ENCODE results near the gene ZNF778. TPM values are rescaled to one million over a fixed set of nuclear protein-coding genes. Genes with fewer than 3 reads are reported as not detected.

ZNF778 gene
- total and polyA plus RNA-seq, 12 donors: 1.9 to 20.5 (median 8.4) TPM

GRCh38 chr16:89230255-89230654 is 12.8 kb downstream of the ZNF778 start:
- DNase-seq: no peak
- Histone ChIP-seq H3K36me3 (replicated peaks in 1 of 2) (peaks cover 0 to 47% of the 10 kb centered on the region in 2 donors), H3K4me1 (replicated peaks in 1 of 2) (no peaks in the 10 kb centered on the region), H3K4me3 (no peak overlapping the region), H3K9me3 (replicated peaks in 1 of 3) (no peaks in the 10 kb centered on the region), H3K27ac (no peak overlapping the region), H3K27me3 (no peaks in the 10 kb centered on the region)
- WGBS, 4 donors: 92 to 100% (median 94%) methylated on average over 5 to 14 of the region's 14 CpGs
- no peak for TF ChIP-seq POLR2A (IDR thresholded peaks at IDR 0.05)
- TF ChIP-seq, protein P1, sequence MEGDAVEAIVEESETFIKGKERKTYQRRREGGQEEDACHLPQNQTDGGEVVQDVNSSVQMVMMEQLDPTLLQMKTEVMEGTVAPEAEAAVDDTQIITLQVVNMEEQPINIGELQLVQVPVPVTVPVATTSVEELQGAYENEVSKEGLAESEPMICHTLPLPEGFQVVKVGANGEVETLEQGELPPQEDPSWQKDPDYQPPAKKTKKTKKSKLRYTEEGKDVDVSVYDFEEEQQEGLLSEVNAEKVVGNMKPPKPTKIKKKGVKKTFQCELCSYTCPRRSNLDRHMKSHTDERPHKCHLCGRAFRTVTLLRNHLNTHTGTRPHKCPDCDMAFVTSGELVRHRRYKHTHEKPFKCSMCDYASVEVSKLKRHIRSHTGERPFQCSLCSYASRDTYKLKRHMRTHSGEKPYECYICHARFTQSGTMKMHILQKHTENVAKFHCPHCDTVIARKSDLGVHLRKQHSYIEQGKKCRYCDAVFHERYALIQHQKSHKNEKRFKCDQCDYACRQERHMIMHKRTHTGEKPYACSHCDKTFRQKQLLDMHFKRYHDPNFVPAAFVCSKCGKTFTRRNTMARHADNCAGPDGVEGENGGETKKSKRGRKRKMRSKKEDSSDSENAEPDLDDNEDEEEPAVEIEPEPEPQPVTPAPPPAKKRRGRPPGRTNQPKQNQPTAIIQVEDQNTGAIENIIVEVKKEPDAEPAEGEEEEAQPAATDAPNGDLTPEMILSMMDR (IDR thresholded peaks at IDR 0.05): no peak
- intact Hi-C loops (cut with DNase I): loop anchor here in 1 of 2 donors (10.0 kb wide), 1 partner anchor 415 kb away; no protein-coding TSS in a partner anchor

GRCh38 chr16:89232107-89232506 is 14.6 kb downstream of the ZNF778 start:
- Histone ChIP-seq H3K4me3 (no peak overlapping the region), H3K4me1 (replicated peaks in 1 of 2) (no peaks in the 10 kb centered on the region), H3K9me3 (replicated peaks in 1 of 3) (no peaks in the 10 kb centered on the region), H3K27me3 (no peaks in the 10 kb centered on the region), H3K27ac (no peak overlapping the region), H3K36me3 (replicated peaks in 1 of 2) (peaks cover 0 to 29% of the 10 kb centered on the region in 2 donors)
- intact Hi-C loops (cut with DNase I): loop anchor here in 1 of 2 donors (10.0 kb wide), 1 partner anchor 413 kb away; no protein-coding TSS in a partner anchor
- WGBS, 4 donors: 20 to 51% (median 25%) methylated on average over 2 of the region's 2 CpGs
- no peak for TF ChIP-seq POLR2A (IDR thresholded peaks at IDR 0.05)
- TF ChIP-seq, protein P1 (IDR thresholded peaks at IDR 0.05): no peak
- DNase-seq: peak in 3 of 7 donors; percentile 25 to 51 (median 42)

DNA sequence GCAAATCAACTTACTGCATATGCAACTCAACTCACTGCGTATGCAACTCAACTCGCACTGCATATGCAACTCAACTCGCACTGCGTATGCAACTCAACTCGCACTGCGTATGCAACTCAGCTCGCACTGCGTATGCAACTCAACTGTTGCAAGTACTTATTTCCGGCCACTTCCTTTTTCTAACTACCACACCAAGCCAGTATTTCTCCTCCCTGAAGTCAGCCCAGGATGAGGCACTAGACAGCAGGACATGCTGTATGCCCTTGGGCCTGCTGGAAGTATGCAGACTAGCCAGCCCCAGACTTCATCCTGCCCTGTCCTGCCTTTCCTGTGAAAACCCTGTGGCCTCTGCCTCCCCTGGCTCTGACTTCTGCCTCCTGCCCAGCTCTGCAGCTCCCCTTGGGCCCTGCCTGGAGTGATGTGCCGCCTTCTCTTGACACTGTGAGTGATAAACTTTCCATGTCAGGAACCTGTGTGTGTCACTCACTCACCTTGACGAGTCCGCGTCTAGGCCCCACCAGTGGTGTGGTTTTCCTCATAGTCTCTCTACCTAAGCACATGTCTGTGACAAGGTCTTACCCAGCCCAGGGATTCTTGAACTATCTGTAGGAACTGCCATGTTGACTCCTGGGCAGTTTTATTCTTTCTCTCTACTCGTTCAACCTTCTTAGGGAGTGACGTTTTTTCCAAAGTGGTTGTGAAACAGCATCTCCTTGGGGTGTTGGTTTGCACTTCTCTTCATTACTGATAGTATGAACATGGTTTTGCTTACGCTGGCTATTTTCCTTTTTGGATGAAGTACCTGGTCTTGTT is 16.4 kb downstream of the ZNF778 start:
- Histone ChIP-seq H3K36me3 (replicated peaks in 1 of 2) (peaks cover 0 to 12% of the 10 kb centered on the region in 2 donors), H3K9me3 (replicated peaks in 1 of 3) (no peaks in the 10 kb centered on the region), H3K27ac (no peak overlapping the region), H3K27me3 (no peaks in the 10 kb centered on the region), H3K4me3 (no peak overlapping the region), H3K4me1 (replicated peaks in 1 of 2) (no peaks in the 10 kb centered on the region)
- TF ChIP-seq POLR2A (IDR thresholded peaks at IDR 0.05): no peak
- TF ChIP-seq, protein P1 (IDR thresholded peaks at IDR 0.05): no peak
- WGBS, 4 donors: 89 to 94% (median 93%) methylated on average over 16 of the region's 16 CpGs
- intact Hi-C loops (cut with DNase I): loop anchor here in 1 of 2 donors (10.0 kb wide), 1 partner anchor 411 kb away; no protein-coding TSS in a partner anchor
- no peak for DNase-seq

DNA sequence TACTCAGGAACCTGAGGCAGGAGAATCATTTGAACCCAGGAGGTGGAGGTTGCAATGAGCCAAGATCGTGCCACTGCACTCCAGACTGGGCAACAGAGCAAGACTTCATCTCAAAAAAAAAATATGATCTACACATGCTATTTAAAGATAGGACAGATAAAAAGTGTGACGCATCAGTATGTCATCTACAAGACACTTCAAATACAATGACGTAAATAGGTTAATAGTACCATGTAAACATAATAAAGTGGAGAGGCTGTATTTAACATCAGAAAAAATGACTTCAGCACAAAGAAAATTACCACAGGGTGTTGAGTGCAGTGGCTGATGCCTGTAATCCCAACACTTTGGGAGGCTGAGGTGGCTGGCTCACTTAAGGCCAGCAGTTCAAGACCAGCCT is 20.2 kb downstream of the ZNF778 start:
- 78 to 90% (median 89%) methylated on average over 3 of the region's 3 CpGs for WGBS, 4 donors
- intact Hi-C loops (cut with DNase I): loop anchor here in 1 of 2 donors (10.0 kb wide), 1 partner anchor 407 kb away; no protein-coding TSS in a partner anchor
- TF ChIP-seq, protein P1 (IDR thresholded peaks at IDR 0.05): no peak
- TF ChIP-seq POLR2A (IDR thresholded peaks at IDR 0.05): no peak

More for the DNA sequence above, 20.2 kb downstream of the ZNF778 start:
- H3K4me1 ChIP-seq (replicated peaks in 1 of 2): peaks cover 4 to 5% of the 10 kb centered on the region in 2 donors
- no peak overlapping the region for H3K27ac ChIP-seq
- no peak overlapping the region for H3K4me3 ChIP-seq
- H3K36me3 ChIP-seq (replicated peaks in 1 of 2): peaks cover 0 to 4% of the 10 kb centered on the region in 2 donors
- no peaks in the 10 kb centered on the region for H3K27me3 ChIP-seq
- no peaks in the 10 kb centered on the region for H3K9me3 ChIP-seq (replicated peaks in 1 of 3)
- DNase-seq: no peak
